GM21381 (cell line): ENCODE results near the gene SMURF1.

Source experiments
- ATAC-seq: cut with Tn5 transposase; IDR thresholded peaks from one replicate; pipeline ENCODE4 v1.9.1; 2021; ENCODE audit warnings: mild to moderate bottlenecking, moderate library complexity; ENCODE audit not compliant: unreplicated experiment

SMURF1 gene

DNA sequence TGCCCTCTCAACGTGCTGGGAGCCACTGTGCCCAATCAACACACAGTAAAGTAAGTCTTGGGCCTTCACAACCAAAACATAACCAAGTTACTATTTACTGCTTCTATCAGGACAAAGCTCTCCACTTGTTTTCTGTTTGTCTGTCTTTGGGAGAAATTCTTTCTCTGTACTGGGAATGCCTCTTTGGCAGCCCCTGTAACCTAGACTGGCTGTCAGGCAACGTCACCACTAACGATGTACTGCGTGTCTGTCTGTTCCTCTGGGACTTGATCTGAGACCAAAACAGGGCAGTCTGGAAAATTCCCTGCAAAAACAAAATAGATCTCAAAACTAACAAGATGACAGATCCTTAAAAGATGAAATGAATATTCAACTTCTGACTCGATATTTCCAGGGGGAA, 113.0 kb downstream of the SMURF1 start:
- no peak for ATAC-seq

GRCh38 chr7:99030457-99030856, 113.5 kb downstream of the SMURF1 start:
- no peak for ATAC-seq

- ATAC-seq: no peak
Observed at GRCh38 chr7:99029466-99030435, 114.2 kb downstream of the SMURF1 start.

GRCh38 chr7:99028261-99028973, 115.5 kb downstream of the SMURF1 start:
- no peak for ATAC-seq

GRCh38 chr7:99027841-99028240, 116.1 kb downstream of the SMURF1 start:
- ATAC-seq: no peak

- ATAC-seq: no peak
Observed at GRCh38 chr7:99027241-99027640, 116.7 kb downstream of the SMURF1 start.

GRCh38 chr7:99024066-99024465, 119.8 kb downstream of the SMURF1 start:
- ATAC-seq: no peak

- ATAC-seq: no peak
Observed at GRCh38 chr7:99021941-99022560, 121.9 kb downstream of the SMURF1 start.

DNA sequence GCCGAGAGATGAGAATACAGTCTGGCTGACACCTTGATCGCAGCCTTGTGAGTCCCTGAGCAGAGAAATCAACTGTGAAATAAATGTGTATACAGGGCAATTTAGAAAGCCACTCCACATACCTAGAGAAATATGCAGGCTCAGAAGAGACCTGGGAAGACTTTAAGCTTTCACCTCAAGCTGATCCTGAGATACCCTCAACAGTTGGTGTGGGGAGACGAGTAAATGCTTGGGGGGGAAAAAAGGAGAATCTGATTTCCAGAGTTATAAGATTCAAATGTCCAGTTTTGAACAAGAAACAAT, 123.5 kb downstream of the SMURF1 start:
- ATAC-seq: no peak

- no peak for ATAC-seq
Observed at GRCh38 chr7:99019523-99020412, 124.1 kb downstream of the SMURF1 start.

DNA sequence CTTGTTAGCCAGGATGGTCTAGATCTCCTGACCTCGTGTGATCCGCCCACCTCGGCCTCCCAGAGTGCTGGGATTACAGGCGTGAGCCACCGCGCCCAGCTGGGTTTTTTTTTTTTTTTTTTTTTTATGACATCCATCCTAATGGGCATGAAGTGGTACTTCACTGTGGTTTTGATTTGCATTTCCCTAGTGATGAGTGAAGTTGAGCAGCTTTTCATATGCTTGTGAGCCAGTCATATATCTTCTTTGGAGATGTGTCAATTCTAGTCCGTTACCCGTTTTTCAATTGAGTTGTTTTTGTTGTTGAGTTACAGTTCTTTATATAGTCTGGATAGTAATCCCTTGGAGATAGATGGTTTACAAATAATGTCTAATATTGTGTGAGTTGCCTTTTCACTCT, 127.7 kb downstream of the SMURF1 start:
- no peak for ATAC-seq

DNA sequence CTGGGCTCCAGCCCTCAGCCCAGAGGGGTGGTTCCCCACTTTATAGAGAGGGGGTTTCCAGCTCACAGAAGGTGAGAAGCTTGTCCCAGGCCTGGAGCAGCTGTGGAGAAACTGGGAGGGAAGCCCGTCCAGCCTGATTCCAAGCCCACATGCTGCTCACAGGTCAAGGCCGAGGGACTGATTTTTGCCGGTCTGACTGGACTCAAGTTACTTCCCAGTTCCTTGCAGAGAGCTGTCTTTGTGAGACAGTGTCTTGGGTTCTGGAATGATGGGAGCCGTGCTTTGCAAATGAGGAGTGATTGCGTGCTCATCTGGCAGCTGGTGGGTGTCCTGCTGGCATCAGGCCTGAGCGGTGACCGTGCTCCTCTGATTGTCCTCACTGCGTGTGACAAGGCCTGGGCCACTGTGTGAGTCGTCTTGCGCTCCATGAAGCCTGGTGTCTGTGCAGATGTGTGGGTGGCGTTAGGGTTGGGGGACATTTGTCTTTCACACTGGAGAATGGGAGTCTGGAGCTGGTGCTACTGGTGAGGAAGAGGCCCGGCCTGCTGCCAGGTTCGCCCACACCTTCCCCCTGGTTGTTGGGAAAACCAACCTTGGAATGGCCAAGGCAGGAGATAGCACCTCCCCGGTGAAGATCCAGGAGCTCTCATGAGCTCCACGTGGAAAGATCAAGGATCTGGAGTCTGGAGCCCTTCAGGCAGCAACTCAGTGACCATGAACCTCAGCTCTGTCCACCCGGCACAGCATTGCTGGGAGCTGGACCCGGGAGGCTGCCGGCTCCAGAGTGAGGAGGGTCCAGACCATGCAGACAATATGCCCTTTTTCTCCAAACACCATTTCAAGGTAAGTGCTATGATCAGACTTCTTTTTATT, 129.6 kb downstream of the SMURF1 start:
- ATAC-seq: no peak

DNA sequence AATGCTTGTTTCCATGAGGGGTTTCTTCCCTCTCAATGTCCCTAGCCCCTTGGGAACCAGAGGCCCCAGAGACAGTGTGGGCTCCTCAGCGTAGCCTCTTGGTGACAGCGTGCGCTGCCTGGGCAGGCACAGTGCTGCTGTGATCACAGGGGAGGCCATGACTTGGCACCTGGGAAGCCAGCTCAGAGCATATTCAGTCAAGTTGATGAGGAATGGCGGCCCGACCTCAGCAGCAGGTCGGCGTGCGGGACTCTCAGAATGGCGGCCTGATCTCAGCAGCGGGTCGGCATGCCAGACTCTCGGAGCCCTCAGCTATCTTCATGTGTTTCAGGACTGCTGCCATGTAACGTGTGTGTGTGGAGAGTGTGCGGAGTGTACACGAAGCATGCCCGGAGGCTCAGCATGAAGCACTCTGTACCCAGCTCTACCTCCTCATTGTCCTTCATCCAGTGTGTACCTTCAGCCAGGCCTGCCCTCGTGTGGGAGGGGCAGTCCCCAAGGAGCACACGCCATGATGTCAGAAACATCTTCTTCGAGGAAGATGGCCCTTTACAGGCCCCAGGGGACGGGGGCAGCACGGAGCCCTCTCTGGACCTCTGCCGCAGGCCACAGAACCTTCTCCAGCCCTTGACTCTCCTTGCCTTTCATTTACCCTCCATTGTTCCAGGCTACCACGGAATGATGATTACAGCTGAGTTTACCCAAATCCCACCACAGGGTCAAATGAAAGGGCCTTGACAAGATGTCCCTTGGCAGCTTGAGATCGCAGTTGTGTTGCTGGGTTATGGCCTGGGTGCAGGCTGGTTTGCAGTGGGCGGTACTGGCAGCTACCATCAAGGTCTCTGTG, 130.4 kb downstream of the SMURF1 start:
- ATAC-seq: no peak

DNA sequence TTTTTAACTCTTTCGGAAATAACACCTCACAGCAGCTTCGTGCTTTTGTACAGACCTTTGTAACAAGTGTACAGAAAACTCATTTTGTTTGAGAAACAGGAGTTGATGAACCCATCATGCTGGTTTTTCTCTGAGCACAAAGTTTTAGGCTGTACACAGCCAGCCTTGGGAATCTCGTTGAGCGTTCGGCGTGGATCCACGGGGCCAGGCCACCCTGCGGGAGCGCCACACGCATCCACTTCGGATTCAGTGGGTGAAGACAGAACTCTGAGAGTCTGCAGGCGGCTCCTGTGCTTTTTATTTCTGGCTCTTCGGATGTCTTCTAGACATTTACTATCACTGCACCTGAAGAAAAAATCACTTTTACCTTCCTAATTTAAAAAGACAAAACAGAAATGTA, 131.2 kb downstream of the SMURF1 start:
- no peak for ATAC-seq

- no peak for ATAC-seq
Observed at GRCh38 chr7:99011706-99012404, 132.1 kb downstream of the SMURF1 start.

DNA sequence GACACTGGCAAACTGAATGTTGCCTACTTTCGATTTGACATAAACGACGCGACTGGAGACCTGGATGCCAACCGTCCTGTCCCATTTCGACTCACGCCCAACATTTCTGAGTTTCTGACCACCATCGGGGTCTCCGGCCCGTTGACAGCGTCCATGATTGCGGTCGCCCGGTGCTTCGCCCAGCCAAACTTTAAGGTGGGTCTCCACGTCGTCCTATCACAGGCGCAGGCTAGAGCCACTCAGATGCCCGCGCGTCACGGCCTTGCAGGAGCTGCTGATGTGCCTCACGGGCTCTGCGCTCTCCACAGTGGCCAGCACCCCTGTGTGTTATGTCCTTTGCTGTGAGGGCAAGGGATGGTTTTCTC, 132.6 kb downstream of the SMURF1 start:
- no peak for ATAC-seq

- no peak for ATAC-seq
Observed at GRCh38 chr7:99010281-99010680, 133.6 kb downstream of the SMURF1 start.

- ATAC-seq: no peak
Observed at GRCh38 chr7:99008921-99009530, 134.9 kb downstream of the SMURF1 start.
